M059J (cell line): ENCODE results near the gene NUBP2. TPM values are rescaled to one million over a fixed set of nuclear protein-coding genes. Genes with fewer than 3 reads are reported as not detected.
A peak's percentile ranks its signal among the peaks of the same experiment; 100 is the strongest.

Experiments used
- DNase-seq: peaks from one replicate; pipeline ENCODE4 v3.0.0-alpha.2; 2012; ENCODE audit warnings: low read depth
- total RNA-seq: library from RNA; depleted of rRNA; stranded (reverse); fragments of >200 nt; shearing (Covaris generic); gene quantifications from 2 replicates; pipeline ENCODE4 v1.2.3, GENCODE V29; 2014; rRNA removed

Gene NUBP2
- 53.7 and 86.4 TPM in 2 replicates for total RNA-seq

DNA sequence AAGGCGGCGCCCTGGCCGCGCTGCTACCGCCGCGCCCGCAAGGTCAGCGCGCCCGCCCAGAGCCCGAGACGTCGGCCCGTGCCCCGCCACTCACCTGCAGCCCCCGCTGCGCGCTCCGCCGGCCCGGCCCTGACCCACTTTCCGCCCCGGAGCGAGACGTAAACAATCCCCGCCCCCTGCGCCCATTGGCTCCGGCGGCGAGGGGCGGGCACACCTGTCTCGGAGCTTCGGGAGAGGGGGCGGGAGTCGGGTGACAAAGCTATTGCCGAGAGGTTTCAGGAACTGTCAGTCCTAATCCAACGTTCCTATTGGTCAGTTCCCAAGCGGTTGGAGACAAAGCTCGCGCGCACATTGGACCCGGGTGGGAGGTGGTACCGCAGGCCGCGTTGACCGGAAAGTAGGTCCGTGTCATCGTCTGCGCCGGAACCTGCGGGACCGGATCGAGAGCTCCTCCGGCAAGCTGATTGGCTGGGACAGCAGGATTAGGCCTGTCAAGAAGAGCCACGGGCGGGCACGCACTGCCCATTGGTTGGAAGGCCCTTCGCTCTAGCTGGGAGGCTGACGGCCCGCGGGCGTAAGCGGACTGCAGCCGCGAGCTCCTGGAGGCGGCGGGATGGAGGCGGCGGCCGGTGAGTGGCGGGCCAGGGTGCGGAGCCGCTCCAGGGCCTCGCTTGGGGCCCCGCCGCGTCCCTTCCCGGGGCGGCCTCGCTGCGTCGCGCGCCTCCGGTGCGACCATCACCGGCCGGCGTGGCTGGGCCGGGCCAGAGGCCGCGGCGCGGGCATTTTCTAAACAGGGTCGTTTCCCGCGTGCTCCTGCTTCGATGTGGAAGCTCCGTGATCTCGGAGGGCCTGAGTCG, at the start of gene NUBP2, which contains the start of gene SPSB3:
TSS of gene NUBP2 (plus strand) at position 553 of the 857 bp plus-strand sequence. CDS start at position 614, 61 bp downstream.
TSS of gene SPSB3 (minus strand) at position 164 of the 857 bp plus-strand sequence. CDS start 1,088 bp downstream, outside the sequence.
- peak; percentile 100 for DNase-seq

GRCh38 chr16:1734123-1734522, 48.6 kb upstream of the NUBP2 start:
- no peak for DNase-seq

DNA sequence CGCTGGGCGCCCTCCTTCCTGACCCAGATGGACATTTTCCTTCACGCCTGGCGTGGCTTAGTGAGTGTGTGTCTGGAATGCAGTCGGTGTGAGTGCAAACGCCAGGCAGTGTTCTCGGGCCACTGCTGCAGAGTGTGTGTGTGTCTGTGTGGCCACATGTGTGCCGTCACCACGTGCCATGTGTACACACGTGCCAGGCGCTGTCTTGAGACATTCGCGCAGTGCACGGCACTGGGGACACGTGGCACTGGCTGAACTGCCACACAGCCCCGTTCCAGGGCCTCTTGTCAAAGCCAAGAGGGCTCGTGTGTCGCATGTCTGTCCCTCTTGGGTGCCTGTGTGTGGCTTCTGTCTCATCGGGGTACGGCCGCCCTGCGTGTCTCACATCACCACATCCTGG, 47.9 kb upstream of the NUBP2 start:
- DNase-seq, result no peak

DNA sequence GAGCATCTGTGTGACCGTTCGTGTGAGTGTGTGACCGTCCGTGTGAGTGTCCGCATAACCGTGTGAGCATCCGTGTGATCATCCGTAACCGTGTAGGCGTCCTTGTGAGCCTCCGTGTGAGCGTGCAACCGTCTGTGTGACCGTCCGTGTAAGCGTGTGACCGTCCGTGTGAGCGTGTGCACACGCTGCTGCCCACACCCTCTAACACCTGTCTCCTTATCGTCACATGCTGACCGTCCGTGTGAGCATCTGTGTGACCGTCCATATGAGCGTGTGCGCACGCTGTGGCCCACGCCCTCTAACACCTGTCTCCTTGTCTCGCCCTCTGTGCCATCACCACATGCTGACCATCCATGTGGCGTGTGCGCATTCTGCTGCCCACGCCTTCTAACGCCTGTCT, 42.5 kb upstream of the NUBP2 start:
- no peak for DNase-seq

DNA sequence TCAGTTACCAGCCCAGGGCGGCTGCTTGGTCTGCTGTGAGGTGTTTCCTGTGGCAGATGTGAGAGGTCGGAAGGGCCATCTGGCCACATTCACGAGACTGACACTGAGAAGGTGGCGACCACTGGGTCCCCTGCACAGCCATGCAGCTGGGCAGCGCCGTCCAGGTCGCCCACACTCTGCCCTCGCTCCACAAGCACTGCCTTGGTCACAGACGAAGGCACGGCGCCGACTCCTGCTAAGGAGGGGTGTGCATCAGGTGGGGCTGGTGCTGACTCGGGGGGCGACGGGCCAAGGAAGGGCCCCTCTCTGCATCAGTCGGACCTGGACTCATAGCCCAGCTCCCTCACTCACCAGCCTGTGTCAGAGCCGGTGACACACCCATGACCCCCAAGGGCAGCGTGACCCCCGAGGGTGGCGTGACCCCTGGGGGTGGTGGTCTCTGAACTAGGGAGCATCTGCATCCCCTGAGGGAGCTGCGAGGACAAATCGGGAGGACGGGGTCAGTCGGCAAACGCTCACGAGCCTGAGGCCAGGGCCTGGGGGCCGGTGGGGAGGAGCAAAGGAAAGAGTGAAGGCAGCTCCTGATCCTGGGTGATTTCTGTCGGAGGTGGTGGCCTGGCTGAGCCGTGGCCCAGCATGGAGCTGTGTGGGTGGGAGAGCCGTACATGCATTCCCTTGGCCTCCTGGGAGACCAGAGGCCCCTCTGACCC, 41.8 kb upstream of the NUBP2 start:
- DNase-seq, result no peak

DNA sequence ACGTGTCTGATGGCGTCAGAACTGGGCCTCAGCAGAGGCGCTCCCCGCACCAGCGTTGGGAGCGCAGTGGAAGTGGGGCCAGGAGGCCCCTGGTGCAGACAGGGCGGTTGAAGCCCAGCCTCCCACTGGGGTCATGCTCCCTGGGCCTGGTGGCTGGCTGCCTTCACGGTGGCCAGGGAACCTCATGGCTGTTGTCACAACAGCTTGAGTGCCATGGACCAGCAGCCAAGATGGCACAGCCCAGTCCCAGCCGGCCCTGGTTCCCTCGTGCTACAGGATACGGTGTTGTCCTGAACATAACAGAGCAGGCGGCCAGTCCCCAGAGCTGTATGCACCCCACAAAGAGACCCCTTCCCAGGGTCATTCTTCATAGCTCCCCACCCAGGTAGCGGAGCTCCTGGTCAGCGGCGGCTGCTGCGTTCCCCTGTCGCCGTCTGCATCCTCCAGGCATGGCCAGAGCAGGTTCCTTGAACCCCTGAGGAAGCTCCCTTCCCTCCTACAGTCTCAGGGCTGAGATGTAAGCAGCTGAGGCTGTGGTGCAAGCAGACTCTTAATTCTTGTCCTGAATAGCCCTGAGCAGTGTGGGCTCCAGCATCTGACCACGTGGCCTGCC, 41.1 kb upstream of the NUBP2 start:
- no peak for DNase-seq

GRCh38 chr16:1743376-1744337, 39.1 kb upstream of the NUBP2 start:
- DNase-seq, result no peak

GRCh38 chr16:1744338-1744840, 38.4 kb upstream of the NUBP2 start:
- no peak for DNase-seq

GRCh38 chr16:1745181-1745899, 37.4 kb upstream of the NUBP2 start:
- DNase-seq, result peak; percentile 98

DNA sequence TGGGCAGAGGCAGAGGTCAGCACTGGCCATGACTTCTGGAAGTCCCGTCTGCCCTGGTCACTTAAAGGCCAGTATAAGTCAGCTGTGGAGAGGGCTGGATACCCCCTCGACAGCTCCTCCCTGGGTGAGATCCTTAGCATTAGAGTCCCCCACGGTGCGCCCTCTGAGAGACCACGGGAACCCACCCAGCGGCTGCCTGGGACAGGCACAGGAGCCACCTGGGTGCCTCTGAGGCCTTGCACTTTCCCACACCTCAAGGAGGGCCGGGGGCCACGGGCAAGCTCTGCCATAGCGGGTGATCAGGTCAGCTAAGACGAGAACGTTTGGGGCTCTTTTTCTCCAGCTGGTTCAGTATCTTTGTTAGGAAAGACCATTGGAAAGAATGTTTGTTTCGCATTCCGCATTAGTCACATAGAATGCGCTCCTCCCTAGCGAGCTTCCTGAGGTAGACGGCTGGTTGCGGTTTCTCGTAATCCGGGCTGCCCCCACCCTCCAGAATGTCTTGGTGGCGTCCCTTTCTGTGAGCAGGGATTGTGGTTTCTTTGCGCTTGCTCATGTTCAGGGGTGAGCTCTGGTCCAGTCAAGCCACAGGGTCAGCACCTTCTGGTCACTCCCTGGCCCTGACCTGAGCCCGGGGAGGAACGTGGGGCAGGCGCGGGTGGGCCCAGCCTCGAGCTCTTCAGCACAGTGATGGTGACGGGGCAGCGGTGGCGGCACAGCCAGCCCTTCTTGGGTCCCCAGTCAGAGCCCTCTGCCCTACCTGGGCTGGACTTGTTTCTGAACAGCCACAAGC, 36.7 kb upstream of the NUBP2 start:
- peak; percentile 98 for DNase-seq

DNA sequence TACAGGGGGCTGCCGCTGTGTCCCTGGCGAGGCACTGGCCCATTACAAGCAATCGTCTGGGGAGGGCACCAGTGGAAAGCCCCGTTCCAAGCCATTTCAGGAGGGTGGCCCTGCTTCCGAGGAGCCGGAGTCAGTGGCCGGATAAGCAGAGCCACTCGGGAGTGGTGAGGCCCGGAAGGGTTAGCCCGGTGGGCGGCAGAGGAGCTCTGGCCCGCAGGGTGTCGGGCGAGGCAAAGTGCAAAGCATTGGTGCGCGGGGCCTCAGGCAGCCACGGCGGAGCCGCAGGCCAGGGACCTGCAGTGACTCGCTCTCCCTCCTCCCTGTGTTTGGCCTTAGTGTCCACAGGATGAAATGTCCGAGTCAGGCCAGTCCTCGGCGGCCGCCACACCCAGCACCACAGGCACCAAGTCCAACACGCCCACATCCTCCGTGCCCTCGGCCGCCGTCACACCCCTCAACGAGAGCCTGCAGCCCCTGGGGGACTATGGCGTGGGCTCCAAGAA, 36.0 kb upstream of the NUBP2 start:
- DNase-seq, result peak; percentile 84

- DNase-seq, result no peak
These were observed 34.8 kb upstream of the NUBP2 start for GRCh38 chr16:1747934-1748333.

- DNase-seq, result peak; percentile 23
These were observed 33.3 kb upstream of the NUBP2 start for GRCh38 chr16:1749152-1750117.

GRCh38 chr16:1751946-1752345, 30.8 kb upstream of the NUBP2 start:
- DNase-seq, result no peak

GRCh38 chr16:1752853-1753252, 29.9 kb upstream of the NUBP2 start:
- no peak for DNase-seq

DNA sequence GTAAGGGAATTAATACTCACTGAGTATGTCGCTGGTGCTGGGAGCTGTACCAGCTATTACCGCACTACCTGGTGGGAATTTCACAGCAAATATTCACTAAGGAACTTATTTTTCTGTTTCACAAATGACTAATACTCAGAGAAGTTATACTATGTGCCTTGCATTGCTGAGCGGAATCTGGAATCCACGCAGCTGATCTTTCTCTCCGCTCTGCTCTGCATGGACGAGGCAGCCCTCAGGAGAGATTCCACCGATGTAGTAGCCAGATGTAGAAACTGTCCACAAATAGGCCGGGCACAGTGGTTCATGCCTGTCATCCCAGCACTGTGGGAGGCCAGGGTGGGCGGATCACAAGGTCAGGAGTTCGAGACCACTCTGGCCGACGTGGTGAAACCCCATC, 28.6 kb upstream of the NUBP2 start:
- no peak for DNase-seq

DNA sequence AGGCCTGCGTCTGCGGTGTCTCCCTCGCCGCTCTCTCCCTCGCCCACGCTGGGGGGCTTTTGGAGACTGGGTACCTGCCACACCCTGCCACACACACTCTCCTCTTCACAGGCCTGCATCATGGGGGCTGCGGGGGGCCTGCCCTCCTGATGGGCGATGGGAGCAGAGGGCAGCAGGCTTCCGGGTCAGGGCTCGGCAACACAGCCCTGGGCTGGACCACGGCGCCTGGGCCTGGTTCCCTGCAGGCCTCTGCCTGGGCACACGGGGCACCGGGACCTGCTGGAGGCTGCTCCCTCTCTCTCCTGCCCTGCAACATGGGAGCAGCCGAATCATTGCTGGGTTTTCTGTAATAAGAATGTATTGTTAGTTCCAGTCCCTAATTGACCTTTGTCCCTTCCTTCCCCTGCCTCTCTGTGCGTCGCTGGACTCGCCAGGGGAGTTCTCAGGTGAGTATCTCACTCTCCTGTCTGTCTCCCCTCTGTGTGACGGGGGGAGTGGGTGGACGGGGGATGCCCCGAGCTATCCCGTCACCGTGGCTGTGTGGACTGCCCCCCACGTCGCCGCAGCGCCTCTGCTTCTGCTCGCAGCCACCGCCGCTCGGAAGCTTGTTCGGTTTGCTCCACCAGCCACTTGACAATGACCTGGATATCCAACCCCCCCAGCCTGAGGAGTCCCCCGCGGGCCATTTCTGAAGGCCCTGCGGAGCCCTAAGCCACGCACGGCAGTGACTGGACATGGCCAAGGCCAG, 24.9 kb upstream of the NUBP2 start:
- DNase-seq, result no peak
